WERI-Rb-1 (cell line): ENCODE results near the gene FNDC7.
"Not testable (repeated sequence)": the region's sequence is repeated elsewhere in the genome, so short reads cannot be mapped to it uniquely, and the experiment has no call there.

ENCODE experiments used
- DNase-seq: peaks from one replicate; pipeline ENCODE4 v3.0.0-alpha.2; 2020
- H3K27ac ChIP-seq: fragments of 250-450 bp; sonication (Bioruptor Pico); 2 replicates; pipeline ENCODE4 v1.5.1; 2020; ENCODE audit warnings: mild to moderate bottlenecking, moderate library complexity
- H3K27me3 ChIP-seq: fragments of 250-450 bp; sonication (Bioruptor Pico); 2 replicates; pipeline ENCODE4 v1.5.1; 2021; ENCODE audit warnings: mild to moderate bottlenecking, low read depth, moderate library complexity; ENCODE audit not compliant: insufficient read depth, severe bottlenecking
- H3K36me3 ChIP-seq: fragments of 250-450 bp; sonication (Bioruptor Pico); 2 replicates; pipeline ENCODE4 v1.5.1; 2020; ENCODE audit warnings: mild to moderate bottlenecking, moderate library complexity
- H3K4me3 ChIP-seq: 2 replicates; pipeline ENCODE4 v1.5.1; 2011; ENCODE audit warnings: low read depth, mild to moderate bottlenecking, control low read depth, low read length
- H3K9me3 ChIP-seq: fragments of 250-450 bp; sonication (Bioruptor Pico); 2 replicates; pipeline ENCODE4 v1.5.1; 2021; ENCODE audit warnings: mild to moderate bottlenecking, moderate library complexity; ENCODE audit not compliant: severe bottlenecking
- TF ChIP-seq, protein P1 (sequence below): IDR thresholded peaks from 2 replicates; pipeline ENCODE4 v1.5.1; 2011; ENCODE audit warnings: low read depth, mild to moderate bottlenecking, control low read depth, inconsistent platforms, low read length

FNDC7 gene

DNA sequence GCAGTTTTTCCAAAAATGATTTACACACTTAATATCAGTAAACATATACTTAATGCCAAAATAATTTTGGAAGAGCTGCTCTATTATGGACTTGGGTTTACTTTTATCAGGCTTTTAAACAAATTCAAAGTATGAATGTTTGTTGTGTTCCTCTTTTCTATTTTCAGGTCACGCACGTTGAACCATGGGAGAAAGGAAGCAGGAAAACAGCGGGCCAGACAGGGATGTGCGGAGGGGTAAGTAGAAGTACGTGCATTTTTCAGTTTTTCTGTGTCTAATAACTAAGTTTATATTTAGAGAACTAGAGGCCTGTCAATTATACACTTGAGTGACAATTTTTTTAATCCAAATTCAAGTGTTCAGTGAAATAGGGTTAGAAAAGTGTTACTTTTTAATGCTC, 17.2 kb upstream of the FNDC7 start:
- Histone ChIP-seq H3K27me3 (no peaks in the 10 kb centered on the region), H3K36me3 (peaks cover 73% of the 10 kb centered on the region), H3K9me3 (no peaks in the 10 kb centered on the region), H3K4me3 (no peak overlapping the region), H3K27ac (no peak overlapping the region)
- DNase-seq: no peak
- TF ChIP-seq, protein P1, sequence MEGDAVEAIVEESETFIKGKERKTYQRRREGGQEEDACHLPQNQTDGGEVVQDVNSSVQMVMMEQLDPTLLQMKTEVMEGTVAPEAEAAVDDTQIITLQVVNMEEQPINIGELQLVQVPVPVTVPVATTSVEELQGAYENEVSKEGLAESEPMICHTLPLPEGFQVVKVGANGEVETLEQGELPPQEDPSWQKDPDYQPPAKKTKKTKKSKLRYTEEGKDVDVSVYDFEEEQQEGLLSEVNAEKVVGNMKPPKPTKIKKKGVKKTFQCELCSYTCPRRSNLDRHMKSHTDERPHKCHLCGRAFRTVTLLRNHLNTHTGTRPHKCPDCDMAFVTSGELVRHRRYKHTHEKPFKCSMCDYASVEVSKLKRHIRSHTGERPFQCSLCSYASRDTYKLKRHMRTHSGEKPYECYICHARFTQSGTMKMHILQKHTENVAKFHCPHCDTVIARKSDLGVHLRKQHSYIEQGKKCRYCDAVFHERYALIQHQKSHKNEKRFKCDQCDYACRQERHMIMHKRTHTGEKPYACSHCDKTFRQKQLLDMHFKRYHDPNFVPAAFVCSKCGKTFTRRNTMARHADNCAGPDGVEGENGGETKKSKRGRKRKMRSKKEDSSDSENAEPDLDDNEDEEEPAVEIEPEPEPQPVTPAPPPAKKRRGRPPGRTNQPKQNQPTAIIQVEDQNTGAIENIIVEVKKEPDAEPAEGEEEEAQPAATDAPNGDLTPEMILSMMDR: no peak

DNA sequence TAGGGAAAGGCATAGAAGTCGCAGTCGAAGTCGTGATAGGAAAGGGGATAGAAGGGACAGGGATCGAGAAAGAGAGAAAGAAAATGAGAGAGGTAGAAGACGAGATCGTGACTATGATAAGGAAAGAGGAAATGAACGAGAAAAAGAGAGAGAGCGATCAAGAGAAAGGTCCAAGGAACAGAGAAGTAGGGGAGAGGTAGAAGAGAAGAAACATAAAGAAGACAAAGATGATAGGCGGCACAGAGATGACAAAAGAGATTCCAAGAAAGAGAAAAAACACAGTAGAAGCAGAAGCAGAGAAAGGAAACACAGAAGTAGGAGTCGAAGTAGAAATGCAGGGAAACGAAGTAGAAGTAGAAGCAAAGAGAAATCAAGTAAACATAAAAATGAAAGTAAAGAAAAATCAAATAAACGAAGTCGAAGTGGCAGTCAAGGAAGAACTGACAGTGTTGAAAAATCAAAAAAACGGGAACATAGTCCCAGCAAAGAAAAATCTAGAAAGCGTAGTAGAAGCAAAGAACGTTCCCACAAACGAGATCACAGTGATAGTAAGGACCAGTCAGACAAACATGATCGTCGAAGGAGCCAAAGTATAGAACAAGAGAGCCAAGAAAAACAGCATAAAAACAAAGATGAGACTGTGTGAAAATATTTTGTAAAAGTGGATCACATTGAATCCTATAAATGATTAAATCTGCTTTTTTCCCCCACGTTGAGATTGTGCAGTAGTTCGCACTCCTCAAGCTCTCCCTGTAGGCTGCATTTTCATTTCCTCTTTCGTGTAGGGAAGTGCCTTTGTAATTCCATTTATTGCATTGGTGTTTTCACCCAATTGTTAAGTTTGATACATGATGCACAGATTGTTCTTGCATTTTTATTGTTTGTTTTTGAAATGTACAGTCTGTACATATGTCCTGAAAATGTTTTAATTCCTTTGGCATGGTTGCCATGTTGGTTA, 13.1 kb upstream of the FNDC7 start:
- TF ChIP-seq, protein P1: no peak
- Histone ChIP-seq H3K9me3 (no peaks in the 10 kb centered on the region), H3K4me3 (no peak overlapping the region), H3K36me3 (peaks cover 74% of the 10 kb centered on the region), H3K27me3 (no peaks in the 10 kb centered on the region), H3K27ac (no peak overlapping the region)
- no peak for DNase-seq

DNA sequence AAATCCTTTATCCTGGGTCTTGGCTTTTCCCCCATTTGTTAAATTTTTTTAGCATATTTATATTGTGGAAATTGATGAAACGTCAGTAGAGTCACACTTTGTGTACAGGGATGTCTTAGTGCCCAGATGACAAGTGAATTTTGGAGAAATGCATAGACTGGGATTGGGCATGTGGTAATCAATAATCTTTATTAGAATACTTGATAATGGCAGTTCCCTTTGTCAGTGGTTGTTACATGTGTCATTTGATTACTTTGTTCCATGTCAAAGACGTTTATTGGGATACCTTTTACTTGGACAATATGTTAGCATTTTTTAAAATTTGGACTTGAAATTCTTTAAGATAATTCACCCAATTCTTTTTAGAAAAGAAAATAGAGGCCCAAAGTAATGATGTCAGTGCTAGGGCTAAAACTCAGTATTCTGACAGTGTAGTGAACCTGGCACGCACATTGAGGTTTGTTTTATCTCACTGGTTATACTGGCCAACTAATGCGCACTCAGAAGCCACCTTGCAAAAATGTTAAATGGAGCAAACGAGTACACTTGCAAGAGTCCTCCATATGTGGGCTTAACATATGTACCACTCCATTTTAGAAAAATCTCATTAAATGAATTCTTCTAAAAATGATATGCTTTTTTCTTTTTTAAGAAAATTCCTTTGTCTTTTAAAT, 11.4 kb upstream of the FNDC7 start:
- no peaks in the 10 kb centered on the region for H3K27me3 ChIP-seq
- TF ChIP-seq, protein P1: no peak
- H3K36me3 ChIP-seq: peaks cover 58% of the 10 kb centered on the region
- DNase-seq: no peak
- no peaks in the 10 kb centered on the region for H3K9me3 ChIP-seq
- H3K27ac ChIP-seq: no peak overlapping the region
- H3K4me3 ChIP-seq: no peak overlapping the region

DNA sequence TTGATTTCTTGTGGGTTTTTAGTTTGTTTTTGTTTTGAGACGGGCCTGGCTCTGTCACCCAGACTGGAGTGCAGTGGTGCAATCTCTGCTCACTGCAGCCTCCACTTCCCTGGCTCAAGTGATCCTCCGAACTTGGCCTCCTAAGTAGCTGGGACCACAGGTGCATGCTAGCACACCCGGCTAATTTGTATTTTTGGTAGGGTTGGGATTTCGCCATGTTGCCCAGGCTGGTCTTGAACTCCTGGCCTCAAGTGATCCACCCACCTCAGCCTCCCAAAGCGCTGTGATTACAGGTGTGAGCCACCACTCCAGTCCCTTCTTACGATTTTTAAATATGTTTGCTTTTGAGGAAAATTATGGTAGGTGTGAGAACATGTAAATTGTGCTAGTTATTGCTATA, 10.6 kb upstream of the FNDC7 start:
- not testable (repeated sequence) for DNase-seq
- H3K36me3 ChIP-seq: peaks cover 50% of the 10 kb centered on the region

DNA sequence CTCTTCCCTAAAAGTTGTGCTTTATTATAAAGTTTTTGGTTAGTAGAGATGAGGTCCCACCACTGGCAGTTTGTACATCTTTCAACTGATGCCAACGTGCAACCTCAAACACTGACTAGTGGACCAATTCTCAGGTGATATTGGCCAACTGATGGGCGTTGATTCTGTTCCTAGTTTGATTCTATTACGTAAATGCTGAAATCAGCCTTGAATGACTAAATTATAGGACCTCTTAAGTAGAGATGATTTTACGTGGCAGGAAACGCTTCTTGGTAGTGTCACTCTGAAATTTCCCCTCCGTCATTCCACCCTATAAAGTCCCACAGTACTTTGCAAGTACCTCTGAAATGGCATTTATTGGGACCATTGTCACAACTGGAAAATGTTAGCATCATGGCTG, 8.8 kb upstream of the FNDC7 start:
- DNase-seq: no peak
- Histone ChIP-seq H3K36me3 (peaks cover 34% of the 10 kb centered on the region), H3K27me3 (no peaks in the 10 kb centered on the region), H3K27ac (no peak overlapping the region), H3K4me3 (no peak overlapping the region), H3K9me3 (no peaks in the 10 kb centered on the region)
- TF ChIP-seq, protein P1: no peak

More for the DNA sequence above, 10.6 kb upstream of the FNDC7 start:
- not testable (repeated sequence) for H3K27me3 ChIP-seq, H3K9me3 ChIP-seq, H3K27ac ChIP-seq, H3K4me3 ChIP-seq

DNA sequence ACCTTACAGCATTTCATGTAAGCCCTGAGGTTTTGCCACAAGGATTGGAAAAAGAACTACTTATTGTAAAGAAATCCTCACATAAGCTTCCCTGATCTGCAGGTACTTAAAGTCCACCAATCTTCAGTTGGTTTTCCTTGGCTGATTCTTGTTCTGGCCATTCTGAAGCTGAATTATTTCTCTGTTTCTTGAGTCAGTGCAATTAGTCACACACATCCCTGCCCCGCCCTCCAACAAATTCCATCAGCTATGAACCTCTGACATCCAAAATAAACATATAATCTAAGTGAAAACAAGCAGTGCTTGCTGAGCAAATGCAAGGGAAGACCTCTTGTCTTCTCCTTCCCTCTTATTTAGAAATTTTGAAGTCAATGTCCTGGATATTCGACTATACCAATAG, 8.2 kb upstream of the FNDC7 start:
- H3K27me3 ChIP-seq: no peaks in the 10 kb centered on the region
- peaks cover 28% of the 10 kb centered on the region for H3K36me3 ChIP-seq
- H3K9me3 ChIP-seq: no peaks in the 10 kb centered on the region
- no peak overlapping the region for H3K27ac ChIP-seq
- DNase-seq: no peak
- TF ChIP-seq, protein P1: no peak
- H3K4me3 ChIP-seq: no peak overlapping the region
